ENCODE results near the gene SPNS2. TPM values are rescaled to one million over a fixed set of nuclear protein-coding genes. Genes with fewer than 3 reads are reported as not detected.

SPNS2 gene
- total RNA-seq, 4 donors from 2014 or later: 12.4 to 81.0 (median 31.9) TPM

GRCh38 chr17:4555873-4556759 is 57.4 kb downstream of the SPNS2 start:
- Histone ChIP-seq H3K9me3 (no peaks in the 10 kb centered on the region), H3K4me1 (peaks cover 0 to 29% (median 8%) of the 10 kb centered on the region in 4 donors), H3K36me3 (peaks cover 0 to 23% (median 0%) of the 10 kb centered on the region in 3 donors), H3K27me3 (no peaks in the 10 kb centered on the region), H3K27ac (peak overlapping the region; percentile 81 to 85 (median 82)), H3K4me3 (peak overlapping the region; percentile 69 to 83 (median 76))
- DNase-seq: peak in 1 of 3 donors; percentile 47
- TF ChIP-seq CTCF (IDR thresholded peaks at IDR 0.05) (no peak), POLR2A (IDR thresholded peaks at IDR 0.05) (no peak)

- no peak for TF ChIP-seq POLR2A (IDR thresholded peaks at IDR 0.05)
- TF ChIP-seq CTCF (IDR thresholded peaks at IDR 0.05): no peak
- DNase-seq: no peak
- Histone ChIP-seq H3K27me3 (no peaks in the 10 kb centered on the region), H3K36me3 (peaks cover 0 to 15% (median 0%) of the 10 kb centered on the region in 3 donors), H3K4me1 (peaks cover 0 to 35% (median 9%) of the 10 kb centered on the region in 4 donors), H3K4me3 (no peak overlapping the region), H3K9me3 (no peaks in the 10 kb centered on the region), H3K27ac (no peak overlapping the region)
These were observed 58.3 kb downstream of the SPNS2 start for GRCh38 chr17:4556996-4557395.

- TF ChIP-seq CTCF (IDR thresholded peaks at IDR 0.05): no peak
- no peak for TF ChIP-seq POLR2A (IDR thresholded peaks at IDR 0.05)
- no peak overlapping the region for H3K27ac ChIP-seq
- no peak for DNase-seq
- H3K9me3 ChIP-seq: no peaks in the 10 kb centered on the region
- no peak overlapping the region for H3K4me3 ChIP-seq
- no peaks in the 10 kb centered on the region for H3K27me3 ChIP-seq
- H3K36me3 ChIP-seq: peaks cover 0 to 7% (median 0%) of the 10 kb centered on the region in 3 donors
- peaks cover 0 to 35% (median 10%) of the 10 kb centered on the region in 4 donors for H3K4me1 ChIP-seq
These were observed 59.1 kb downstream of the SPNS2 start for GRCh38 chr17:4557626-4558346.

GRCh38 chr17:4558347-4558971 is 59.8 kb downstream of the SPNS2 start:
- peaks cover 0 to 35% (median 10%) of the 10 kb centered on the region in 4 donors for H3K4me1 ChIP-seq
- H3K9me3 ChIP-seq: no peaks in the 10 kb centered on the region
- H3K4me3 ChIP-seq: peak overlapping the region in 2 of 4 donors; percentile 45 to 52
- no peak for DNase-seq
- no peaks in the 10 kb centered on the region for H3K36me3 ChIP-seq
- H3K27ac ChIP-seq: peak overlapping the region in 1 of 4 donors; percentile 84
- no peak for TF ChIP-seq POLR2A (IDR thresholded peaks at IDR 0.05)
- no peak for TF ChIP-seq CTCF (IDR thresholded peaks at IDR 0.05)
- H3K27me3 ChIP-seq: no peaks in the 10 kb centered on the region

- H3K36me3 ChIP-seq: no peaks in the 10 kb centered on the region
- TF ChIP-seq CTCF (IDR thresholded peaks at IDR 0.05) (no peak), POLR2A (IDR thresholded peaks at IDR 0.05) (no peak)
- peak overlapping the region in 2 of 4 donors; percentile 81 to 84 for H3K27ac ChIP-seq
- H3K9me3 ChIP-seq: no peaks in the 10 kb centered on the region
- peak overlapping the region in 2 of 4 donors; percentile 45 to 52 for H3K4me3 ChIP-seq
- no peak for DNase-seq
- H3K4me1 ChIP-seq: peaks cover 0 to 29% (median 7%) of the 10 kb centered on the region in 4 donors
- no peaks in the 10 kb centered on the region for H3K27me3 ChIP-seq
These were observed 60.6 kb downstream of the SPNS2 start for GRCh38 chr17:4559139-4559791.

Data from Peyer's patch (tissue), 4 donors.